K562 (cell line): Measurements from ENCODE around the gene HOTAIR. TPM values are rescaled to one million over a fixed set of nuclear protein-coding genes. Genes with fewer than 3 reads are reported as not detected.
A peak's percentile ranks its signal among the peaks of the same experiment; 100 is the strongest.

Experiments used
- ARID1B ChIP-seq: fragments of 450-650 bp; IDR thresholded peaks from 2 replicates; pipeline ENCODE4 v1.6.1; 2016; ENCODE audit warnings: antibody characterized with exemption, mild to moderate bottlenecking, inconsistent platforms
- CBFA2T3 ChIP-seq: fragments of 450-650 bp; IDR thresholded peaks from 2 replicates; pipeline ENCODE4 v1.6.1; 2017
- EP300 ChIP-seq: IDR thresholded peaks from 2 replicates; pipeline ENCODE4 v1.6.1; 2012; ENCODE audit warnings: low read length, improper control_type of control experiment
- HDGF ChIP-seq: fragments of 450-650 bp; IDR thresholded peaks from 2 replicates; pipeline ENCODE4 v1.6.1; 2016
- KDM1A ChIP-seq, 2 experiments: fragments of 450-650 bp; IDR thresholded peaks; 2 replicates each; pipeline ENCODE4 v1.6.1; 2016; ENCODE audit warnings: mild to moderate bottlenecking in 2 of 2
- MYC ChIP-seq, 2 experiments: fragments of 250-450 bp in 1 of 2; sonication (Bioruptor Pico) in 1 of 2; IDR thresholded peaks; 2 replicates each; pipeline versions ENCODE4 v1.5.1 to v1.6.1; 2012 to 2021; ENCODE audit warnings: low read depth in 2 of 2, borderline replicate concordance in 1 of 2, improper control_type of control experiment in 1 of 2, low read length in 1 of 2, mild to moderate bottlenecking in 1 of 2, moderate library complexity in 1 of 2
- MYNN ChIP-seq, 2 experiments: sonication (generic); formaldehyde crosslinking in 1 of 2; IDR thresholded peaks; 2 replicates each; pipeline versions ENCODE4 v1.5.0 to v1.6.1; 2016 to 2020; ENCODE audit warnings: antibody characterized with exemption in 1 of 2, missing genetic modification reagents in 1 of 2
- NRF1 ChIP-seq, 2 experiments: fragments of 450-650 bp; IDR thresholded peaks in 1 of 2; conservative IDR thresholded peaks in 1 of 2; 2 replicates each; pipeline ENCODE4 v1.6.1; 2014; ENCODE audit warnings: mild to moderate bottlenecking in 2 of 2
- PHB ChIP-seq: fragments of 250-450 bp; sonication (Bioruptor Pico); IDR thresholded peaks from 2 replicates; pipeline ENCODE4 v1.5.0; 2021
- POLR2AphosphoS5 ChIP-seq: IDR thresholded peaks from 2 replicates; pipeline ENCODE4 v1.6.1; 2011; ENCODE audit warnings: mild to moderate bottlenecking, low read depth, low read length, moderate library complexity; ENCODE audit not compliant: control insufficient read depth, insufficient read depth
- RHOXF2B ChIP-seq: fragments of 250-450 bp; sonication (Bioruptor Pico); conservative IDR thresholded peaks from 2 replicates; pipeline ENCODE4 v1.5.1; 2021
- SMAD4 ChIP-seq: fragments of 250-450 bp; sonication (Bioruptor Pico); conservative IDR thresholded peaks from 2 replicates; pipeline ENCODE4 v1.8.0; 2021; ENCODE audit warnings: inconsistent platforms, mild to moderate bottlenecking, moderate library complexity
- TEAD1 ChIP-seq, 2 experiments: fragments of 450-650 bp in 1 of 2; sonication (generic) in 1 of 2; formaldehyde crosslinking; IDR thresholded peaks; 2 replicates each; pipeline versions ENCODE4 v1.4.0 to v1.8.0; 2020 to 2022; ENCODE audit warnings: mild to moderate bottlenecking in 2 of 2, missing genetic modification reagents in 1 of 2
- ZNF224 ChIP-seq: sonication (generic); formaldehyde crosslinking; IDR thresholded peaks from 2 replicates; pipeline ENCODE4 v1.8.0; 2022; ENCODE audit warnings: mild to moderate bottlenecking, missing genetic modification reagents
- ZNF696 ChIP-seq: fragments of 250-450 bp; sonication (Bioruptor Pico); conservative IDR thresholded peaks from 2 replicates; pipeline ENCODE4 v1.4.0; 2020; ENCODE audit warnings: mild to moderate bottlenecking, moderate library complexity
- polyA plus RNA-seq, 8 experiments: library from polyadenylated mRNA; depleted of rRNA in 4 of 8; stranded (reverse) in 5 of 8; unstranded in 3 of 8; fragments of >200 nt; fragmentation: Nextera tagmentation in 2 of 8; fragmentation: Illumina TruSeq in 1 of 8; extraction: Ambion mirVana in 2 of 8; extraction: Trizol in 1 of 8; gene quantifications; 2 replicates each; pipeline versions ENCODE4 v1.2.1 to v1.2.3, GENCODE V29; 2011 to 2014; ENCODE audit warnings: inconsistent platforms in 1 of 8, missing spikeins in 1 of 8
- total RNA-seq, 7 experiments: library from RNA; depleted of rRNA in 6 of 7; stranded (reverse); fragments of >200 nt in 6 of 7; fragmentation: Illumina TruSeq in 2 of 7; extraction: Trizol in 2 of 7; gene quantifications; 2 replicates each; pipeline versions ENCODE4 v1.2.1 to v1.2.3, GENCODE V29; 2011 to 2021; ENCODE audit warnings: low replicate concordance in 1 of 7
- TF ChIP-seq, protein P1 (sequence below): IDR thresholded peaks from 2 replicates; pipeline ENCODE4 v1.6.1; 2011; ENCODE audit warnings: borderline replicate concordance, low read depth, mild to moderate bottlenecking, moderate library complexity, low read length; ENCODE audit not compliant: insufficient read depth, poor library complexity, severe bottlenecking
- TF ChIP-seq, protein P2 (sequence below): IDR thresholded peaks from 2 replicates; pipeline ENCODE4 v1.6.1; 2012; ENCODE audit warnings: low read depth, low read length, improper control_type of control experiment, borderline replicate concordance
- TF ChIP-seq, protein P3 (sequence below): sonication (generic); formaldehyde crosslinking; IDR thresholded peaks from 2 replicates; pipeline ENCODE4 v1.8.1; 2023; ENCODE audit warnings: missing genetic modification reagents, mild to moderate bottlenecking, borderline replicate concordance

The HOTAIR gene
- total and polyA plus RNA-seq, 9 of the 15 experiments (the other 6 are each of a cell fraction or from before 2014, with no cell fraction given) = 0.04 TPM; not detected in 8

DNA sequence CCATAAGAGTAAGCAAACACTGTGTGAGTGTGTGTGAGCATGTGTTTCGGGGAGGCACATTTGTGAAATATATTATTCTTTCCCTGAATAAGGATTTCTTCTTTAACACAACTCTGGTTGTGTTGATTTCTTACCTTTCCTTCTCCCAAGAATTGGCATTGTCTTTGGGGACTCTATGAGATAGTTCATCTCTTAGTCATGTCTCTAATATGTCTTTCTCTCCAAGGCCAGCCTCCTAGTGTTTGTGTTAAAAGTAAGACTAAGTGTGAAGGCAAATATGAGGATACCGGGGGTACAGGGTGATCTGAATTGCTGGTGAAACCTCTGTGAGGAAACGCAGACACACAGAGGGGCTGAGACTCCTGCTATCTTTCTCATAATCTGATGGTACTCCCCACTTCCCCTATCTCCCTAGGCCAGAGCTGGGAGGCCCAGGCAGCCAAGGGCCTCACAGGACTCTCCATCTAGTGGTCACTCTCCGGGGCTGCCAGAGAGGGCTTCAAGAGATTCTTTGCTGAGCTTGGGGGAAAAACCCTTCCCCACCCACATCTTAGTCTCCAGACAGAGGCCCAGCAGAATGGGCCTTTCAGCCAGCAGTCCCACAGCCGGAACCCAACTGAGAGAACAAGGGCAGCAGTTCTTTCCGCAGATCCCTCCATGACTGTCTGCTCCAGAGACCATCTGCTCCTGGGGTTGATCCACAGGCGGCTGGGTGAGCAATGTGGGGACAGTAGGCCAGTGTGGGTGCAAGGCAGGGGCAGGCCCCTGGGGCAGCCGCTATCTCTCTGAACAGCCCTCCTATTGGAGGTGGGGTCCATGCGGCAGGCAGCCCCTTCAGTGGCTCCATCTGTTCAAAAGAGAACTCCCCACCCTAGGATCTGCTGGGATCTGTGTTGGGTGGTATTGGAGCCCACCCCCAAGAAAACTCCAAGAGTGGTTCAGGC is 25.8 kb downstream of the HOTAIR start (continued):
- TF ChIP-seq, protein P1, sequence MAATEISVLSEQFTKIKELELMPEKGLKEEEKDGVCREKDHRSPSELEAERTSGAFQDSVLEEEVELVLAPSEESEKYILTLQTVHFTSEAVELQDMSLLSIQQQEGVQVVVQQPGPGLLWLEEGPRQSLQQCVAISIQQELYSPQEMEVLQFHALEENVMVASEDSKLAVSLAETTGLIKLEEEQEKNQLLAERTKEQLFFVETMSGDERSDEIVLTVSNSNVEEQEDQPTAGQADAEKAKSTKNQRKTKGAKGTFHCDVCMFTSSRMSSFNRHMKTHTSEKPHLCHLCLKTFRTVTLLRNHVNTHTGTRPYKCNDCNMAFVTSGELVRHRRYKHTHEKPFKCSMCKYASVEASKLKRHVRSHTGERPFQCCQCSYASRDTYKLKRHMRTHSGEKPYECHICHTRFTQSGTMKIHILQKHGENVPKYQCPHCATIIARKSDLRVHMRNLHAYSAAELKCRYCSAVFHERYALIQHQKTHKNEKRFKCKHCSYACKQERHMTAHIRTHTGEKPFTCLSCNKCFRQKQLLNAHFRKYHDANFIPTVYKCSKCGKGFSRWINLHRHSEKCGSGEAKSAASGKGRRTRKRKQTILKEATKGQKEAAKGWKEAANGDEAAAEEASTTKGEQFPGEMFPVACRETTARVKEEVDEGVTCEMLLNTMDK = no peak
- TF ChIP-seq NRF1 (conservative IDR thresholded peaks at IDR 0.05 in 1 of 2, IDR thresholded peaks at IDR 0.05 in 1 of 2) (no peak), MYC (IDR thresholded peaks at IDR 0.05; ENCODE audit: low read depth, low read length) (no peak), MYC (CRISPR knock-in tag; IDR thresholded peaks at IDR 0.05; ENCODE audit: borderline replicate concordance, low read depth) (peak; percentile 37; the same call in 1 of the 2 replicates), ARID1B (peak; percentile 85), CBFA2T3 (peak; percentile 70), HDGF (no peak), POLR2AphosphoS5 (peak; percentile 40; the same call in 1 of the 2 replicates), TEAD1 (CRISPR knock-in tag; IDR thresholded peaks at IDR 0.05) (0 out of 4 replicates have a peak, but pooled peaks of 1 of the 2 experiments have one; percentile 5), EP300 (peak; percentile 70), KDM1A (IDR thresholded peaks at IDR 0.05) (peak in 1 of 2 experiments; percentile 14; a peak in 1 of 4 replicates), MYNN (IDR thresholded peaks at IDR 0.05) (0 out of 2 replicates have a peak, but pooled peaks have one; percentile 28), MYNN (CRISPR knock-in tag; IDR thresholded peaks at IDR 0.05) (no peak), SMAD4 (CRISPR knock-in tag) (peak; percentile 68), ZNF224 (no peak), ZNF696 (CRISPR knock-in tag) (no peak), RHOXF2B (CRISPR knock-in tag) (no peak), PHB (no peak)
- TF ChIP-seq, protein P2, sequence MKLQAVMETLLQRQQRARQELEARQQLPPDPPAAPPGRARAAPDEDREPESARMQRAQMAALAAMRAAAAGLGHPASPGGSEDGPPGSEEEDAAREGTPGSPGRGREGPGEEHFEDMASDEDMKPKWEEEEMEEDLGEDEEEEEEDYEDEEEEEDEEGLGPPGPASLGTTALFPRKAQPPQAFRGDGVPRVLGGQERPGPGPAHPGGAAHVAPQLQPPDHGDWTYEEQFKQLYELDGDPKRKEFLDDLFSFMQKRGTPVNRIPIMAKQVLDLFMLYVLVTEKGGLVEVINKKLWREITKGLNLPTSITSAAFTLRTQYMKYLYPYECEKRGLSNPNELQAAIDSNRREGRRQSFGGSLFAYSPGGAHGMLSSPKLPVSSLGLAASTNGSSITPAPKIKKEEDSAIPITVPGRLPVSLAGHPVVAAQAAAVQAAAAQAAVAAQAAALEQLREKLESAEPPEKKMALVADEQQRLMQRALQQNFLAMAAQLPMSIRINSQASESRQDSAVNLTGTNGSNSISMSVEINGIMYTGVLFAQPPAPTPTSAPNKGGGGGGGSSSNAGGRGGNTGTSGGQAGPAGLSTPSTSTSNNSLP = peak; percentile 45; the same call in 1 of the 2 replicates
- TF ChIP-seq, protein P3, sequence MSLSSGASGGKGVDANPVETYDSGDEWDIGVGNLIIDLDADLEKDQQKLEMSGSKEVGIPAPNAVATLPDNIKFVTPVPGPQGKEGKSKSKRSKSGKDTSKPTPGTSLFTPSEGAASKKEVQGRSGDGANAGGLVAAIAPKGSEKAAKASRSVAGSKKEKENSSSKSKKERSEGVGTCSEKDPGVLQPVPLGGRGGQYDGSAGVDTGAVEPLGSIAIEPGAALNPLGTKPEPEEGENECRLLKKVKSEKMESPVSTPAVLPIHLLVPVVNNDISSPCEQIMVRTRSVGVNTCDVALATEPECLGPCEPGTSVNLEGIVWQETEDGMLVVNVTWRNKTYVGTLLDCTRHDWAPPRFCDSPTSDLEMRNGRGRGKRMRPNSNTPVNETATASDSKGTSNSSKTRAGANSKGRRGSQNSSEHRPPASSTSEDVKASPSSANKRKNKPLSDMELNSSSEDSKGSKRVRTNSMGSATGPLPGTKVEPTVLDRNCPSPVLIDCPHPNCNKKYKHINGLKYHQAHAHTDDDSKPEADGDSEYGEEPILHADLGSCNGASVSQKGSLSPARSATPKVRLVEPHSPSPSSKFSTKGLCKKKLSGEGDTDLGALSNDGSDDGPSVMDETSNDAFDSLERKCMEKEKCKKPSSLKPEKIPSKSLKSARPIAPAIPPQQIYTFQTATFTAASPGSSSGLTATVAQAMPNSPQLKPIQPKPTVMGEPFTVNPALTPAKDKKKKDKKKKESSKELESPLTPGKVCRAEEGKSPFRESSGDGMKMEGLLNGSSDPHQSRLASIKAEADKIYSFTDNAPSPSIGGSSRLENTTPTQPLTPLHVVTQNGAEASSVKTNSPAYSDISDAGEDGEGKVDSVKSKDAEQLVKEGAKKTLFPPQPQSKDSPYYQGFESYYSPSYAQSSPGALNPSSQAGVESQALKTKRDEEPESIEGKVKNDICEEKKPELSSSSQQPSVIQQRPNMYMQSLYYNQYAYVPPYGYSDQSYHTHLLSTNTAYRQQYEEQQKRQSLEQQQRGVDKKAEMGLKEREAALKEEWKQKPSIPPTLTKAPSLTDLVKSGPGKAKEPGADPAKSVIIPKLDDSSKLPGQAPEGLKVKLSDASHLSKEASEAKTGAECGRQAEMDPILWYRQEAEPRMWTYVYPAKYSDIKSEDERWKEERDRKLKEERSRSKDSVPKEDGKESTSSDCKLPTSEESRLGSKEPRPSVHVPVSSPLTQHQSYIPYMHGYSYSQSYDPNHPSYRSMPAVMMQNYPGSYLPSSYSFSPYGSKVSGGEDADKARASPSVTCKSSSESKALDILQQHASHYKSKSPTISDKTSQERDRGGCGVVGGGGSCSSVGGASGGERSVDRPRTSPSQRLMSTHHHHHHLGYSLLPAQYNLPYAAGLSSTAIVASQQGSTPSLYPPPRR (CRISPR knock-in tag) = no peak
